ENCODE results near the gene CDC14C. TPM values are rescaled to one million over a fixed set of nuclear protein-coding genes. Genes with fewer than 3 reads are reported as not detected.

The CDC14C gene
- total and polyA plus RNA-seq, 2 donors from 2014 or later = not detected

- Histone ChIP-seq H3K36me3 (ENCODE audit: control insufficient read depth in 2 of 3, insufficient read depth in 3 of 3, low read length in 3 of 3) (no peaks in the 10 kb centered on the region), H3K4me3 (ENCODE audit: low read length in 3 of 3) (no peak overlapping the region), H3K9ac (ENCODE audit: low read length in 3 of 3) (no peak overlapping the region), H3K9me3 (ENCODE audit: control insufficient read depth in 2 of 3, insufficient read depth in 1 of 3, low read length in 3 of 3) (no peaks in the 10 kb centered on the region), H3K27me3 (ENCODE audit: control insufficient read depth, insufficient read depth, low read length) (no peaks in the 10 kb centered on the region), H3K27ac (ENCODE audit: low read depth in 2 of 2, low read length in 2 of 2) (no peak overlapping the region), H3K4me1 (ENCODE audit: control insufficient read depth in 2 of 3, insufficient read depth in 2 of 3, low read depth in 1 of 3, low read length in 3 of 3) (no peaks in the 10 kb centered on the region)
- FAIRE-seq (no peak), DNase-seq (no peak)
- intact Hi-C loops (cut with DNase I) = no loop called here
- TF ChIP-seq, protein P1, sequence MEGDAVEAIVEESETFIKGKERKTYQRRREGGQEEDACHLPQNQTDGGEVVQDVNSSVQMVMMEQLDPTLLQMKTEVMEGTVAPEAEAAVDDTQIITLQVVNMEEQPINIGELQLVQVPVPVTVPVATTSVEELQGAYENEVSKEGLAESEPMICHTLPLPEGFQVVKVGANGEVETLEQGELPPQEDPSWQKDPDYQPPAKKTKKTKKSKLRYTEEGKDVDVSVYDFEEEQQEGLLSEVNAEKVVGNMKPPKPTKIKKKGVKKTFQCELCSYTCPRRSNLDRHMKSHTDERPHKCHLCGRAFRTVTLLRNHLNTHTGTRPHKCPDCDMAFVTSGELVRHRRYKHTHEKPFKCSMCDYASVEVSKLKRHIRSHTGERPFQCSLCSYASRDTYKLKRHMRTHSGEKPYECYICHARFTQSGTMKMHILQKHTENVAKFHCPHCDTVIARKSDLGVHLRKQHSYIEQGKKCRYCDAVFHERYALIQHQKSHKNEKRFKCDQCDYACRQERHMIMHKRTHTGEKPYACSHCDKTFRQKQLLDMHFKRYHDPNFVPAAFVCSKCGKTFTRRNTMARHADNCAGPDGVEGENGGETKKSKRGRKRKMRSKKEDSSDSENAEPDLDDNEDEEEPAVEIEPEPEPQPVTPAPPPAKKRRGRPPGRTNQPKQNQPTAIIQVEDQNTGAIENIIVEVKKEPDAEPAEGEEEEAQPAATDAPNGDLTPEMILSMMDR (IDR thresholded peaks at IDR 0.05; ENCODE audit: borderline replicate concordance, extremely low read depth, insufficient read depth) = no peak
Measured at GRCh38 chr7:48943279-48943990, 19.1 kb downstream of the CDC14C start.

GRCh38 chr7:48955916-48956315, 31.6 kb downstream of the CDC14C start:
- TF ChIP-seq, protein P1 (IDR thresholded peaks at IDR 0.05; ENCODE audit: borderline replicate concordance, extremely low read depth, insufficient read depth) = no peak
- Histone ChIP-seq H3K4me3 (ENCODE audit: low read length in 3 of 3) (no peak overlapping the region), H3K9me3 (ENCODE audit: control insufficient read depth in 2 of 3, insufficient read depth in 1 of 3, low read length in 3 of 3) (no peaks in the 10 kb centered on the region), H3K4me1 (ENCODE audit: control insufficient read depth in 2 of 3, insufficient read depth in 2 of 3, low read depth in 1 of 3, low read length in 3 of 3) (no peaks in the 10 kb centered on the region), H3K9ac (ENCODE audit: low read length in 3 of 3) (no peak overlapping the region), H3K27me3 (ENCODE audit: control insufficient read depth, insufficient read depth, low read length) (no peaks in the 10 kb centered on the region), H3K27ac (ENCODE audit: low read depth in 2 of 2, low read length in 2 of 2) (no peak overlapping the region), H3K36me3 (ENCODE audit: control insufficient read depth in 2 of 3, insufficient read depth in 3 of 3, low read length in 3 of 3) (no peaks in the 10 kb centered on the region)
- intact Hi-C loops (cut with DNase I) = no loop called here
- DNase-seq = no peak
- FAIRE-seq = peak; percentile 6

GRCh38 chr7:48959676-48960075, 35.3 kb downstream of the CDC14C start:
- DNase-seq = peak in 1 of 5 donors; percentile 1
- no peak overlapping the region for H3K4me3 ChIP-seq (ENCODE audit: low read length in 3 of 3)
- no peak overlapping the region for H3K27ac ChIP-seq (ENCODE audit: low read depth in 2 of 2, low read length in 2 of 2)
- no peak overlapping the region for H3K9ac ChIP-seq (ENCODE audit: low read length in 3 of 3)
- intact Hi-C loops (cut with DNase I) = no loop called here
- no peaks in the 10 kb centered on the region for H3K36me3 ChIP-seq (ENCODE audit: control insufficient read depth in 2 of 3, insufficient read depth in 3 of 3, low read length in 3 of 3)
- no peaks in the 10 kb centered on the region for H3K4me1 ChIP-seq (ENCODE audit: control insufficient read depth in 2 of 3, insufficient read depth in 2 of 3, low read depth in 1 of 3, low read length in 3 of 3)
- H3K9me3 ChIP-seq (ENCODE audit: control insufficient read depth in 2 of 3, insufficient read depth in 1 of 3, low read length in 3 of 3) = no peaks in the 10 kb centered on the region
- TF ChIP-seq, protein P1 (IDR thresholded peaks at IDR 0.05; ENCODE audit: borderline replicate concordance, extremely low read depth, insufficient read depth) = no peak
- no peak for FAIRE-seq
- H3K27me3 ChIP-seq (ENCODE audit: control insufficient read depth, insufficient read depth, low read length) = no peaks in the 10 kb centered on the region

Measured in kidney (tissue), 14 donors.